HuH-7 (cell line): ENCODE measurements around the gene CACNG4.

Experiments used
- DNase-seq: peaks from one replicate; pipeline ENCODE4 v3.0.0; 2011; ENCODE audit warnings: low spot score

Gene CACNG4

DNA sequence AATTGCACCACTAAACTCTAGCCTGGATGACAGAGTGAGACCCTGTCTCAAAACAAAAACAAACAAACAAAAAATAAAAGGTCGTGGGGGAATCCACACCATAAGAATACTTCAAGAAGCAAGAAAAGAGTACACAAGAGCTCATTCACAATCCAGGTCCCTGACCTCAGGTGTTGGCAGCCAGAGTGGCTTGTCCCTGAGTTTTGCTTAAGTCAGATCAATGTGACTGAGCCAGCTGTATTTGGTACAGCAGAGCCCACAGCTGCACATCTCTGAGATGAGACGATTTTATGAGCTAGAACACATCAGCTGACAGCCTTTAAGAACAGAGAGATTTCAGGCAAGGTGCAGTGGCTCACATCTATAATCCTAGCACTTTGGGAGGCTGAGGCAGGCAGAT, 102.2 kb downstream of the CACNG4 start:
- no peak for DNase-seq

DNA sequence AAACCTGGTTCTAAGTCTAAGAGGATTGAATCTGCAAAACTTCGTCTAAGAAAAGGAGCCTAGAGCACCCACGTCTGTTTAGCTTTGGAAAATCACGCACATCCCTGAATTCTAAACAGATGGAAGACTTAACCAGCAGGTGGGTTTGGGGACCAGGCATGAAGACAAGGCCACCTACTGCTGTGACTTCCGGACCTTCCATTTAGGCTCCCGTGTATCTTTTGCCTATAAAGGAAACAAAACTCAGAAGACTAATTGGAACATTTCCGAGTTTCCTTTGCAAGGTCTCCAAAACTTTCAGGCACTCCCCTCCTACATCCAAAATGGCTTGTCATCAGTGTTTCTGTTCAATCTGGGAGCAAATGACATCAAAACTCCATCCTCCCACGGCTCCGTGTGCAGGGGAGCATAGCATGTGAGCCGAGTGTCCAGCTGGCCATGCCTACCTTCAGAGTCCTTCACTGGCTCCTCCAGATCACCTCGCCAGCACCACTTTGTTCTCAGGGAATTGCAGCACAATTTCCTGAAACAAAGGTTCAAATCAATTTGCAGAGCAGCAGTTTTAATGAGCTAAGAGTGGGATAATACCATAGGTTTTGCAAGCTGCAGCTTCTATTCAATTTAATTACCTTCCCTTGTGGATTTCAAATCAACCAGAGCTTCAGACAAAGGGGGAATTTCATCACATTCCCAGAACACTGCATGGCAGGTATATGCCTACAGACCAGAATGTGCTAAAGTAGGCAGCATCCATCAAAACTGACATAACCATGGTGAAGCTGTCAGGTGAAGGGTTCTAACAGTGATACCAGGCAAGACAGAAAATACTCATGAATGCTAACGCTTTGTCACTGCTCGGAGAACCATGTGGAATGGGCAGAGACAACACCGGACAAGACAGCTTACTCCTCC, 103.3 kb downstream of the CACNG4 start:
- DNase-seq = no peak

DNA sequence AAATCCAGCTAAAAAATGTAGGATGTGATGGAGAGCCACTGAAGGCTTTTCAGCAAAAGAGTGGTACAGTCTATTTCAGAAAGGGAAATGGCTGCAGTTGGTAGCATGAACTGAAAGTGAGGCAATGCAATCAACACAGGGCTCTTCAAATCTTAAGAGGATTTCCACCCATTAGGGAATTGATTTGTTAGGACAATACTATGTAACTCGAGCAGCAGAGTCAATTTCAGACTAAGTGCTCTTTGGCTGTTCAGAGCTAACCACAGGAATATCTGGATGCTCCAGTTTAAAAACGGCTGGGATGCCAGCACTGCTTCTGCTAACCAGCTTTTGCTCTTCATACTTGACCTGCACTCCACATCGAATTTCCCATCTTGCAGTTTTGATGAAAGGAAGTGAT, 104.5 kb downstream of the CACNG4 start:
- DNase-seq = no peak

GRCh38 chr17:67069603-67070136, 105.2 kb downstream of the CACNG4 start:
- DNase-seq = no peak

DNA sequence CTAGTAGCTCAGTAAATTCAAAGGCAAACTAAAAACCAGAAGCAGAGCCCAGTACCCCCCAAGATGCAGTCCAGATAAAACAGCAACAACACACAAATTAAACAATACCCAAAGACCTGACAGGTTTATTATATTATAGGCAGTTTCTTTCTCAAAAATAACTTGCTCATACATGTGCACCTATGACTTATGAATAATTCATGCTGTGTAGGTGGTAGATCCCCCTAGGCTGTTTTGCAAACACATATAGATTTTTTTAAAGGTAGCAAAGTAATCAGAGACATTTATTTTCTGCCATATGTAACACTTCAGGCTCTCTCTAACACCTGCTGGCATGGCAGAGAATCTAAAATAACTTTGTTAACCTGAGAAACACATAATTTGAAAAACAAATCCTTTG, 107.1 kb downstream of the CACNG4 start:
- no peak for DNase-seq

DNA sequence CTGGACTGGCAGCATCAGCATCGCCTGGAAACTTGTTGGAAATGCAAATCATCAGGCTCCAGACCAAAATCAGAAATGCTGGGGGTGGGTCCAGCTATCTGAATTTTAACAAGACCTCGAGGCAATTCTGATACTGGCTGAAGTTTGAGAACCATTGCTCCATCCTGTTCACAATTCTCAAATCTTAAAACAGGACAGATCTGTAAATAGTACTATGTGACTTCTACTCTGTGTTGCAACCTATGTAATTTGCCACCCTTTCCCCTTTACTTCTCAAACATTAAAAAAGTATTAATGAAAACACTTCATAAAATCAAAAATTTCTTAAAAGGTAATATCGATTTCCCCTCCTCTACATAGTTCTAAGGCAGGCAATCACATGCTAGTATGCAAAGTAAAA, 108.4 kb downstream of the CACNG4 start:
- no peak for DNase-seq

GRCh38 chr17:67074781-67075180, 110.3 kb downstream of the CACNG4 start:
- DNase-seq = no peak

DNA sequence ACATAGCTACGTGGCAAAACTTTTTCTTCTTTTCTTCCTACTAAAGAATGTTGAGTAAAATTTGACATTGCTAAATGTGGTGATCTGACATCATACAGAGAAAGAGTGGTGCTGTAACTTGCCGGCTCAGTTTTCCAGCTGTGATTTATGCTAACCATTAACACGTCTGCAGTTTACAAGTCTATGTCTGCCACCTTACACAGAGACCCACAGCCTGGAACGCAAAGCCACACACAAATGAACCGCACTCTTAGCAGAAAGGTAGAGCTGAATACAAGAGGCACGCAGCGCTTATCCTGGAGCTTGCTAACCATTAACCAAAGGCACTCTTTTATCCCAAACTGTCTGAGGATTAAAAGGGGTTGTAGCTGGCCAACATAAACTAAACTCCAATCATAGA, 111.8 kb downstream of the CACNG4 start:
- DNase-seq = peak; percentile 73

DNA sequence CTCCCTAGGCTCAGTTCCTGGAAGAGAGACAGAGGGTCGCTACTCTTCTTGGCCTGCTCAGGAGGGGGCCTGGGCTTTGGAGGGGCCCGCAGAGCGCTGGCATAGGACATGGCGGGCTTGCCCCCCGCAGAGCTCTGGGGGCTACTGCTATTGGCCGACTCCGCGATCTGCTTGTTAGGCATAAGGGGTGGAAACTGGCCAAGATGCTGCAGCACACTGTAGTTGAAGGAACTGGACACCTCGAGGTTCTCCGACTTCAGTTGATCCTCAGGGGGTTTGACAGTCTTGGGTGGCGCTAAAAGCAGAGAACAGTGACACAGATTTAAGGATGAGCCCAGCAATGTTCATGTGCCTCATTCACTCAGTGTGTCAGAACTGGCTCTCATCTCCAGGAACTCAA, 113.8 kb downstream of the CACNG4 start:
- no peak for DNase-seq

DNA sequence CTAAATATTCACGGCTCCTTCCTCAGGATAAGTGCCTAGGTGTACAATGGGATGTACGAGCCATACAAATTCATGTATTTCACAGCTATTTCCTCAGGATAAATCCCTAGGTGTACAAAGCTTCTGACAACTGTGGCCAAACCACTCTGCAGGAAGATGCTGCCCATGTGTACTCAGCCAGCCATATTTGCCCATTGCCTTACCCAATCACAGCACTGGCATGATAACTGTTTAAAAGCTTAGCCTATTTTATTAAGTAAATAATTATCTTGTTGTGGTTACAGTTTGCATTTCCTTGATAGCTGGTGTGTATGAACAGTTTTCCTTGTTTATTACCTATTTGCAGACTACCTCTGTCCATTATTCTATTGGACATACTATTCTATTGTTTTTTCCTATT, 115.0 kb downstream of the CACNG4 start:
- no peak for DNase-seq

DNA sequence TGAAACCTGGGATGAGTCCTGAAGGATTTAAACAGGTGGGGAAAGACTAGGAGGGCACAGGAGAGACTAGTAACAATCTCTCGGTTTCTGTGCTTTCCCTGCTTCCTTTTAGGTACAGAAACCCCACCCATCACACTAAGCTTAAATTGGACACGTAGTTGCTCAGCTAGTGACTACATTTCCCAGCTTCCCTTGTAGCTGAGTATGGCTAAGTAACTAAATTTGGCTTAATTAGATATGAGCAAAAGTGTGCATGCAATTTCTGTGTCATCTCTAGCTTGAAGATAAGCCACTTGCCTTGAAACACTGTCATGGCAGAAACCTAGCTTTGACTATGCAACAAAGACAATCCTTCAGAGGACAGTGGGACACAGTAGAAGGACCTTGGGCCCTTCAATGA, 116.3 kb downstream of the CACNG4 start:
- no peak for DNase-seq

- no peak for DNase-seq
Measured at GRCh38 chr17:67082107-67082506, 117.6 kb downstream of the CACNG4 start.
